Measurements from ENCODE around the gene DOK5.

Gene DOK5

DNA sequence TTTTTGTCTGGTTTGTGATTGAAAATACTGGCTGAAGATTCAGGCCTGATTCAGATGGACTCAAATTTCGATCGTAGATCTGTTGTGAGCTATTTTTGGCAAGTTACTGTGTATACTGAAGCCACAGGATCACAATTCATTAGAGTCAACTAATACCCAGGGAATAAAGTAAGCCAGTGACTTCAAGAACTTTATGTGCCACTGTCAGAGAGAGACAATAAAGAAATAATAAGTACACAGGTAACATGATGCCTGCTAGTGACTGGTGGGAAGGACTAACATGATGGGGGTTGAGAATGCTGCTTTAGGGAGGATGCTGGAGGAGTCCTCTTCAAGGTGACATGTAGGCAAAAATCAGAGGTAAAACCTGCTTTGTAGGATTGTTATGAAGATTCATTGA is 215.9 kb downstream of the DOK5 start:
- DNase-seq: no peak

DNA sequence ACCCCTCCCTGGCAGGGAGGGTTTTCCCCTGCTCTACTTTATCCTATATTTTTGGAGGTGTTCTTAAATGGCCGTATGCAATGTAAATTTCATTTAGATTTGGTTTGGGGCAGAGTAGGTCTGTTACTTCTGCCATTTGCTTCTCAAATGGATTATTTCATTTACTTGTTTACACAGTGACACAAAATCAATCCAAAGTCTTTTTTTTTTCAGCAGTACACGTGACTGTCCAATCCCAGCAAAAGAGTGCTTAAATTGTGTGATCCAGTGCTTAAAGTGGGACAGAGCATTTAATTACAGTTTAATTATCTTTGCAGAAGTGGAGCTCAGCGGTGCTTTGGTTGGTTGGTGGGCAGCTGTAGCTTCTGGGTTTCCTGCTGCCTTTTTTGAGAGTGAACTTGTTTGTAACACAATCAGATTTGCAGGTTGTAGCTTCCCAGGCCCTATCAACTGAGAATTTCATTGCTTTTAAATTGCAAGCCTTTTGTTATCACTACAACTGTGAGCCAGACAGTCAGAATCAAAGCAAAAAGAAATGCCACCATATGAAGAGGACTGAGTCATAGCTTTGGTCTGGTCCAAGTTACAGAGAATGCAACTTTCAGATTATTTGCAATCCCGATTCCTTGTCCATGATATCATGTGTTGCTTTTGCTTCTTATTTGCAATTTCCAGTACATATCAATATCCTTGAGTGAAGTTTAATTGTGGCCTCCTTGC is 216.9 kb downstream of the DOK5 start:
- no peak for DNase-seq

DNA sequence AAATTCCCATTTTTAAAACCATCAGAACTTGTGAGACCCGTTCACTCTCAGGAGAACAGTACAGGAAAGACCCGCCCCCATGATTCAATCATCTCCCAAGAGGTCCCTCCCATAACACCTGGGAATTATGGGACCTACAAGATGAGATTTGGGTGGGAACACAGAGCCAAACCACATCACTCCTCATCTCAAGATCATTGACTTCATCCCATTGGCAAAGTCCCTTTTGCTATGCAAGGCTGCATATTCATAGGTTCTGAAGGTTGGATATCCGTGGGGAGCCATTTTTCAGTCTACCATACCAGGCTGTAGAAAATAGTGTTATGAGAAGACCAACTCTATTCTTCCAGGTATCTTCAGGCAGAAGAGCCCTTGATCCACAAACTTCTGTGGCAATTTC is 219.1 kb downstream of the DOK5 start:
- DNase-seq: no peak

DNA sequence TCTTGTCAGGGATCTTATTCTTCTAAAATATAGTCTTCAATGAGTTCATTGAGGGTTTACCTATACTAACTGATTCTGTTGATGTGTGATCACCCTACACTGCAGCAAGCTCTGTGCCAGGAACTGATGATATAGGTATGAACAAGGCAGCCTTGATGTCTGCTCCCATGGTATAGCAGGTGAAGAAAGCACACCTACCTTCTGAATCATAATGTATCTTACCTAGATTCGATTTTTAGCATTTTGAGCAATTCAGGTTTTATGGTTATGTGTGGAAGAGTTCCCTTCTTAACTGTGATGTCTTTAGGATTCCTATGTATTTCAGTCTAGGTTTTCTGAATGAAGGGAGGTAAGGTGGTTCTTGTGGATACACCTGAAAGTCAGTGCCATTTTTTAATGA is 223.0 kb downstream of the DOK5 start:
- DNase-seq: no peak

Measured in amygdala (tissue), 56 donors.